SU-DHL-6 (cell line): ENCODE measurements around the gene KLHL22.

Experiments
- H2AFZ ChIP-seq: fragments of 200-600 bp; sonication (generic); 2 replicates; pipeline ENCODE4 v1.6.1; 2014; ENCODE audit warnings: low read depth, mild to moderate bottlenecking, moderate library complexity, mixed read lengths, antibody characterized with exemption, low read length; ENCODE audit not compliant: severe bottlenecking
- H3F3A ChIP-seq: fragments of 200-600 bp; shearing (Covaris generic); 2 replicates; pipeline ENCODE4 v1.6.0; 2016; ENCODE audit warnings: antibody characterized with exemption, mild to moderate bottlenecking; ENCODE audit not compliant: insufficient read depth
- H3K27ac ChIP-seq: fragments of 200-600 bp; sonication (generic); 2 replicates; pipeline ENCODE4 v1.5.1; 2016; ENCODE audit warnings: low read depth, mild to moderate bottlenecking, low read length, moderate library complexity, mixed read lengths
- H3K27me3 ChIP-seq: fragments of 200-600 bp; sonication (generic), shearing (Covaris generic); 2 replicates; pipeline ENCODE4 v1.6.0; 2014; ENCODE audit warnings: mild to moderate bottlenecking, low read length
- H3K36me3 ChIP-seq: fragments of 200-600 bp; sonication (generic); 2 replicates; pipeline ENCODE4 v1.6.1; 2014; ENCODE audit warnings: mild to moderate bottlenecking, low read length, mixed read lengths
- H3K4me2 ChIP-seq: fragments of 300-600, 200-600 bp; shearing (Covaris generic), sonication (generic); 2 replicates; pipeline ENCODE4 v1.6.0; 2014; ENCODE audit warnings: low read length, low read depth, mild to moderate bottlenecking; ENCODE audit not compliant: poor library complexity, severe bottlenecking
- H3K4me3 ChIP-seq: fragments of 200-600 bp; sonication (generic); 2 replicates; pipeline ENCODE4 v1.5.1; 2014; ENCODE audit warnings: antibody characterized with exemption, low read length, mild to moderate bottlenecking, mixed read lengths; ENCODE audit not compliant: insufficient read depth, poor library complexity, severe bottlenecking
- H3K79me2 ChIP-seq: fragments of 200-600 bp; sonication (generic); 2 replicates; pipeline ENCODE4 v1.6.1; 2014; ENCODE audit warnings: mild to moderate bottlenecking, low read length, moderate library complexity; ENCODE audit not compliant: insufficient read depth
- H3K9ac ChIP-seq: fragments of 200-600 bp; sonication (generic); 2 replicates; pipeline ENCODE4 v1.7.0; 2014; ENCODE audit warnings: mild to moderate bottlenecking, low read length
- H3K9me2 ChIP-seq: fragments of 200-600 bp; sonication (generic); replicated peaks from 2 replicates; pipeline ENCODE4 v1.6.1; 2014; ENCODE audit warnings: low read length; ENCODE audit not compliant: insufficient read depth
- H3K9me3 ChIP-seq: fragments of 200-600 bp; sonication (generic); 2 replicates; pipeline ENCODE4 v1.6.1; 2014; ENCODE audit warnings: low read length, mixed read lengths; ENCODE audit not compliant: insufficient read depth
- H4K20me1 ChIP-seq: fragments of 200-600 bp; sonication (generic); 2 replicates; pipeline ENCODE4 v1.6.1; 2014; ENCODE audit warnings: low read depth, mild to moderate bottlenecking, antibody characterized with exemption, low read length, moderate library complexity, mixed read lengths
- CTCF ChIP-seq: fragments of 200-600 bp; sonication (generic); IDR thresholded peaks from one replicate; pipeline ENCODE4 v1.5.1; 2017; ENCODE audit warnings: antibody characterized with exemption, mild to moderate bottlenecking, low read length, moderate library complexity; ENCODE audit not compliant: insufficient read depth, poor library complexity, severe bottlenecking
- EZH2phosphoT487 ChIP-seq: fragments of 200-600 bp; sonication (generic), shearing (Covaris generic); conservative IDR thresholded peaks from 2 replicates; pipeline ENCODE4 v1.6.1; 2018; ENCODE audit warnings: mild to moderate bottlenecking, antibody characterized with exemption, low read length, moderate library complexity, mixed read lengths

KLHL22 gene

DNA sequence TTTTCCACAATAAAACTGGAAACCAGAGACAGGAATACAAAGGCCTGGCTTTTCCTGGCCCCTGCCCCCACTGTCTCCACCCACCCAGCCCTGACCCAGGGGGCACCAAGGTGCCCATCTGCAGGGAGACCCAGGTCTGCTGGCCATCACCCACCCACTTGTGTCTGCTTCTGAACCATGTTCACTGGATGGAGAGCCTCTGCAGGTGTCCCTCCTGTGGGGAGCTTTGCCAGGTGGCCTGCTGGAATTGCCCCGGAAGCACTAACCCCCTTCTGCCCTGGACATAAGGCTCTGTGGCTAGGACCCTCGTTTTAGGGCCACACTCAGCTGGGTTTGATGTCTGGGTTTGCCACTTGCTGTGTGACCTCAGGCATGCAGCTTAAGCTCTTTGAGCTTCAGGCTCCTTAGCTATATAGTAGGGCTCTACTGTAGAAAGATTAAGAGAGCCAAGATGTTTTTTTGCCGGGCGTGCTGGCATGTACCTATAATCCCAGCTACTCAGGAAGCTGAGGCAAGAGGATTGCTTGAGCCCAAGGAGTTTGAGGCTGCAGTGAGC is 61.8 kb downstream of the KLHL22 start:
- H2AFZ ChIP-seq, result no peak overlapping the region
- no peaks in the 10 kb centered on the region for H3K27me3 ChIP-seq
- no peaks in the 10 kb centered on the region for H3K9me3 ChIP-seq
- TF ChIP-seq CTCF (no peak), EZH2phosphoT487 (no peak)
- H3F3A ChIP-seq, result no peaks in the 10 kb centered on the region
- no peak overlapping the region for H3K4me3 ChIP-seq
- H3K4me2 ChIP-seq, result no peak overlapping the region
- H4K20me1 ChIP-seq, result no peaks in the 10 kb centered on the region
- no peaks in the 10 kb centered on the region for H3K9me2 ChIP-seq
- H3K79me2 ChIP-seq, result no peaks in the 10 kb centered on the region
- no peak overlapping the region for H3K27ac ChIP-seq
- H3K36me3 ChIP-seq, result no peaks in the 10 kb centered on the region
- H3K9ac ChIP-seq, result no peak overlapping the region

- no peak overlapping the region for H3K9ac ChIP-seq
- H3K36me3 ChIP-seq, result no peaks in the 10 kb centered on the region
- no peaks in the 10 kb centered on the region for H3K79me2 ChIP-seq
- no peak overlapping the region for H3K4me2 ChIP-seq
- H4K20me1 ChIP-seq, result no peaks in the 10 kb centered on the region
- H3K9me3 ChIP-seq, result no peaks in the 10 kb centered on the region
- H3K9me2 ChIP-seq, result no peaks in the 10 kb centered on the region
- no peak overlapping the region for H3K27ac ChIP-seq
- no peaks in the 10 kb centered on the region for H3F3A ChIP-seq
- H3K4me3 ChIP-seq, result no peak overlapping the region
- H2AFZ ChIP-seq, result no peak overlapping the region
- no peaks in the 10 kb centered on the region for H3K27me3 ChIP-seq
- no peak for TF ChIP-seq EZH2phosphoT487
- TF ChIP-seq CTCF, result no peak
These were observed 62.4 kb downstream of the KLHL22 start for GRCh38 chr22:20433191-20433590.

GRCh38 chr22:20432244-20432686 is 63.3 kb downstream of the KLHL22 start:
- H3K9me3 ChIP-seq, result no peaks in the 10 kb centered on the region
- no peak overlapping the region for H3K4me3 ChIP-seq
- no peaks in the 10 kb centered on the region for H3F3A ChIP-seq
- no peaks in the 10 kb centered on the region for H3K79me2 ChIP-seq
- no peak overlapping the region for H3K27ac ChIP-seq
- no peak overlapping the region for H3K4me2 ChIP-seq
- H3K36me3 ChIP-seq, result no peaks in the 10 kb centered on the region
- H2AFZ ChIP-seq, result no peak overlapping the region
- no peaks in the 10 kb centered on the region for H3K9me2 ChIP-seq
- H4K20me1 ChIP-seq, result no peaks in the 10 kb centered on the region
- TF ChIP-seq CTCF (no peak), EZH2phosphoT487 (no peak)
- H3K9ac ChIP-seq, result no peak overlapping the region
- no peaks in the 10 kb centered on the region for H3K27me3 ChIP-seq
